ENCODE measurements around the gene AMER2. TPM values are rescaled to one million over a fixed set of nuclear protein-coding genes. Genes with fewer than 3 reads are reported as not detected.

Gene AMER2
- total RNA-seq, 1 donor from 2014 or later: 0.60 TPM

GRCh38 chr13:25180775-25181537 is 8.9 kb upstream of the AMER2 start:
- peaks cover 8% of the 10 kb centered on the region for H3K9me3 Mint-ChIP-seq
- peaks cover 9% of the 10 kb centered on the region for H3K27me3 Mint-ChIP-seq (ENCODE audit: low read depth)
- TF ChIP-seq, protein P1, sequence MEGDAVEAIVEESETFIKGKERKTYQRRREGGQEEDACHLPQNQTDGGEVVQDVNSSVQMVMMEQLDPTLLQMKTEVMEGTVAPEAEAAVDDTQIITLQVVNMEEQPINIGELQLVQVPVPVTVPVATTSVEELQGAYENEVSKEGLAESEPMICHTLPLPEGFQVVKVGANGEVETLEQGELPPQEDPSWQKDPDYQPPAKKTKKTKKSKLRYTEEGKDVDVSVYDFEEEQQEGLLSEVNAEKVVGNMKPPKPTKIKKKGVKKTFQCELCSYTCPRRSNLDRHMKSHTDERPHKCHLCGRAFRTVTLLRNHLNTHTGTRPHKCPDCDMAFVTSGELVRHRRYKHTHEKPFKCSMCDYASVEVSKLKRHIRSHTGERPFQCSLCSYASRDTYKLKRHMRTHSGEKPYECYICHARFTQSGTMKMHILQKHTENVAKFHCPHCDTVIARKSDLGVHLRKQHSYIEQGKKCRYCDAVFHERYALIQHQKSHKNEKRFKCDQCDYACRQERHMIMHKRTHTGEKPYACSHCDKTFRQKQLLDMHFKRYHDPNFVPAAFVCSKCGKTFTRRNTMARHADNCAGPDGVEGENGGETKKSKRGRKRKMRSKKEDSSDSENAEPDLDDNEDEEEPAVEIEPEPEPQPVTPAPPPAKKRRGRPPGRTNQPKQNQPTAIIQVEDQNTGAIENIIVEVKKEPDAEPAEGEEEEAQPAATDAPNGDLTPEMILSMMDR (IDR thresholded peaks at IDR 0.05; ENCODE audit: unreplicated experiment): no peak
- H3K36me3 Mint-ChIP-seq: no peaks in the 10 kb centered on the region
- DNase-seq (ENCODE audit: low spot score in 2 of 2, unreplicated experiment in 2 of 2): no peak
- H3K27ac Mint-ChIP-seq: peak overlapping the region; percentile 24
- H3K4me3 Mint-ChIP-seq: no peak overlapping the region
- peaks cover 12% of the 10 kb centered on the region for H3K4me1 Mint-ChIP-seq

DNA sequence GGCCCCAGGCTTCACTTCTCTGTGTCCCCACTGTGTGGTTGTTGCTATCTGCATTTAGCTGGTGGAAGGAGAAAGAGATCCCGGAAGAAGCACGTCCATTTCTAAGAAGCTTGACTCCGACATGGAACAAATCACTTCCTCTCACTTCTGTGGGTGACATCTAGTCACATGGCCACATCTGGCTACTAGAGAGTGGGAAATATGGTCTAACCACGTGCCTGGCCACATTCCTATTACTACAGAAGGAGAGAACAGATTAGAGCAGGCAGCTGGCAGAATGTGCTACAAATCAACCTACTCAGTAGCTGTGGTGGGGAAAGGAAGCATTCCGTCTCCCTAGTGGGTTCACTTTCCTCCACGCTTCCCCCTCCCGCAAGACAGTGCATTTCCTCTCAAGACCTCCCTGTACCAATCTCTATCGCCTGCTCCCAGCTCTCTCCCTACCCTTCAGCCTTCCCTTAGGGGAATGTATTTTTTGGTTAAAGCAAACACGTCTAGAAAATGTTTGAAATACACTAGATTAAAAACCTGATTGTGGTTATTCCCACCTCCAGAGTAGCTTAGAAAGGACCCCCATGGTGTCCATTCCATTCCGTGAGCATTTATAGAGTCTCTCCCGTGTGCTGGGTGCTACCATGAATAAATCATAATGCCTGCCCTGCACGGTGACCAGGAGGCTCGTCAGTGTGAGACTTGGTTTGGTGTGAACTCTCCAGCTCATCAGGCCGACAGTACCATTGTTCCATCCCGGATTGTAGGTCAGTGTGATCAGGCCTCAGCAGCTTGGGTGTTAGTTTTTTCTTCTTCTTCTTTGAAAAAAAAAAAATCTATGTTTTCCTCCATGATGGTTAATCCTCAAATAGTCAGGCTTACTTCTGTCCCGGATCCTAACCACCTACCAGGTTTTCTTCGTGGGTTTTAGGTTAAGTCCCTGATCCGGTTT is 8.0 kb upstream of the AMER2 start:
- Mint-ChIP-seq H3K27me3 (ENCODE audit: low read depth) (peaks cover 12% of the 10 kb centered on the region), H3K27ac (no peak overlapping the region)
- TF ChIP-seq, protein P1 (IDR thresholded peaks at IDR 0.05; ENCODE audit: unreplicated experiment): no peak

DNA sequence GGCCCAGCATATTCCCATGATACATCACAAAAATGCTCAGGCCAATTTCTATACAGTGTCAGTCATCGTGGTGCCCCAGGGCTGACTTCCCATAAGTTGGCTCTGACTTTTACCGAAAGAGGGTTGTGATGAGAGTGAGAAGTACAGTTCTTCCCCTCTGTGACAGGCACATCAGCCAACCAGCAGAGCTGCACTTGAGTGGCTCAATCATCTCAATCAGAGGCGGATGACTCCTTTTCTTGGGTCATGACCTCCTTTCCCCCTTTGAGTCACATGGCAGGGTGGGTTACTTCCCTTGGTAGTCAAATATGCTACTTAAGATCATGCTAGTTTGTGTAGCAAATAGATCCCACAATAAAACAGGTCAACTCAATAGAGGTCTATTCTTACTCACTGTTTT is 6.9 kb upstream of the AMER2 start:
- Mint-ChIP-seq H3K9me3 (peaks cover 8% of the 10 kb centered on the region), H3K4me1 (peaks cover 12% of the 10 kb centered on the region), H3K27ac (no peak overlapping the region), H3K36me3 (no peaks in the 10 kb centered on the region), H3K4me3 (no peak overlapping the region), H3K27me3 (ENCODE audit: low read depth) (peaks cover 21% of the 10 kb centered on the region)
- TF ChIP-seq, protein P1 (IDR thresholded peaks at IDR 0.05; ENCODE audit: unreplicated experiment): no peak
- DNase-seq (ENCODE audit: low spot score in 2 of 2, unreplicated experiment in 2 of 2): no peak

More for the DNA sequence above, 8.0 kb upstream of the AMER2 start:
- H3K36me3 Mint-ChIP-seq: no peaks in the 10 kb centered on the region
- H3K4me1 Mint-ChIP-seq: peaks cover 12% of the 10 kb centered on the region
- peaks cover 8% of the 10 kb centered on the region for H3K9me3 Mint-ChIP-seq
- H3K4me3 Mint-ChIP-seq: no peak overlapping the region
- DNase-seq (ENCODE audit: low spot score in 2 of 2, unreplicated experiment in 2 of 2): no peak

DNA sequence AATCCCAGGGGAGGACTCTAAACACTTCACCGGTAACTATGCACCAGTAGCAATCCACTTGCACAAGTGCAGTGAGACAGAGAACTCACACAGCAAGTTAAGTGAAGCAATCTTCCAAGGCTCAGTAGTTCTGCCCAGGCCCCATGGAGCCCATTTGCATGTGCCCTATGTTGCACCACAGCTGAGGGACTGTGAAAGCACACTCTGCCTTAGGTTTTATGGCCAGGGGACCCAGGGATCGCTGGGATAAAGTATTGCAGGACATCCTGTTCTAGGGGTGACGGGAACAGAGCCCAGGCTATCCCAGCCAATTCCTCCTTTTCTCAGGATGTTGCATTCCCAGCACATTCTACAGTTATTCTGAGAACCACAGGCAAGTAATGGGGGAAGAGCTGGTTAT is 6.0 kb upstream of the AMER2 start:
- peaks cover 12% of the 10 kb centered on the region for H3K4me1 Mint-ChIP-seq
- peaks cover 31% of the 10 kb centered on the region for H3K27me3 Mint-ChIP-seq (ENCODE audit: low read depth)
- H3K36me3 Mint-ChIP-seq: no peaks in the 10 kb centered on the region
- H3K4me3 Mint-ChIP-seq: no peak overlapping the region
- TF ChIP-seq, protein P1 (IDR thresholded peaks at IDR 0.05; ENCODE audit: unreplicated experiment): no peak
- peaks cover 1% of the 10 kb centered on the region for H3K9me3 Mint-ChIP-seq
- no peak overlapping the region for H3K27ac Mint-ChIP-seq
- no peak for DNase-seq (ENCODE audit: low spot score in 2 of 2, unreplicated experiment in 2 of 2)

DNA sequence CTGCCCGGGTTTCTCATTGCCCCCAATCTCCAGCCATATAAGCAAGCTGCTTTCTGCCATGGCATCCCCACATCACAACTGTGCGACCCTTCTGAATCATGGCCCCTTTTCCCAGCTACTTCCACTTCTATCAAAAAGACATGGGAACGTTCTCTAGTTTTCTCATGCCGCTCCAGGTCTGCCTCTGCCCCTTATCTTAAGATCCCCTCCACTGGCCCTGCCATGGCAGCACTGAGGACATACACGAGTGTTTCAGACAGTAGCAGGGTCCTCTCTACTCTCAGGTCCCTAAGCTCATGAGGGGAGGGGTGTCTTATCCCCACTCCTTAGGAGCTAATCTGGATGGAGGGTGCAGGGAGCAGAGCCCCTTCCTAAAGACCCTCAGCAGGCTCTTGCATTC is 5.5 kb upstream of the AMER2 start:
- DNase-seq (ENCODE audit: low spot score in 2 of 2, unreplicated experiment in 2 of 2): no peak
- Mint-ChIP-seq H3K36me3 (no peaks in the 10 kb centered on the region), H3K4me1 (peaks cover 12% of the 10 kb centered on the region), H3K9me3 (no peaks in the 10 kb centered on the region), H3K27ac (no peak overlapping the region), H3K4me3 (no peak overlapping the region), H3K27me3 (ENCODE audit: low read depth) (peaks cover 34% of the 10 kb centered on the region)
- TF ChIP-seq, protein P1 (IDR thresholded peaks at IDR 0.05; ENCODE audit: unreplicated experiment): no peak
